GM15510 (cell line): ENCODE results near the gene EPS8L1.

ENCODE experiments used
- POLR2A ChIP-seq: IDR thresholded peaks from 3 replicates; pipeline ENCODE4 v1.6.1; 2011; ENCODE audit warnings: borderline replicate concordance; ENCODE audit not compliant: insufficient read length; ENCODE audit errors: extremely low read depth

The EPS8L1 gene

DNA sequence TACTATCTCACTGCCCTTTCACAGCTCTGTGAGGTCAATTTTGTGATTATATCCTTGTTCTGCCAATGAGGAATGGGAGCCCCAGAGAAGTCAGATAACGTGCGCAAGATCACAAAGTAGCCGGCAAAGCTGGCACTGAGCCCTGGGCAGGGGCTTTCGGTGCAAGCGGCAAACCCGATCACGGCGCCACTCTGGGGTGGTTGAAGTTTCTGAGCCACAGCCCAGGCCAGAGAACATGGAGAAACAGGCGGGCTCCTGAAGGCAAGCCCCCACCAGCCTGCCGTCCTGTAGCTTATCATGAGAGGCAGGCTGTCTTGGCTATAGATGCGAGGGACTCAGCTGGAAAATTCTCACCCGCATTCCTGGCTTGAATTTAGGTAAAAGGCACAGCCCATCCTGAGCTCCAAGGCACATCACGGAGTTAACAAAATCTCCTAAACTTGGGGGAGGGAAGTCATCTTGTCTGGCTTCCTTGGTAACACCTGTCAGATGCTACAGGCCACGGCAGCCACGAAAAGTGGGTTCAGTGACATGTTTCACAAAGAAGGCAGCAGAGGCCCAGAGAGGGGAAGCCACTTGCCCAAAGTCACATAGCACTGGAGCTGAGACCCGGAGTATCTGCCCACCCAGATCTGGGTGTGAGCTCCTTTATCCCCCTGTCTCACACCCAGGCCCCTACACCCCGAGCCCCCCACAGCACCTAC, 60.9 kb downstream of the EPS8L1 start:
- TF ChIP-seq POLR2A: no peak
